Stimulated activated CD4-positive, alpha-beta T cell treated with anti-CD3 and anti-CD28 coated beads, Interleukin-2, amount 100 ng/mL, for 24 hours (primary cell): Measurements from ENCODE around the gene SNAPC4.
"Not testable (repeated sequence)": the region's sequence is repeated elsewhere in the genome, so short reads cannot be mapped to it uniquely, and the experiment has no call there.

Source experiments
- DNase-seq, 2 donors: peaks; one replicate each; pipeline ENCODE4 v3.0.0-alpha.2; 2020

Gene SNAPC4

GRCh38 chr9:136352682-136353081 is 47.3 kb downstream of the SNAPC4 start:
- no peak for DNase-seq

- DNase-seq: not testable (repeated sequence)
Observed at GRCh38 chr9:136351868-136352267, 48.1 kb downstream of the SNAPC4 start.

- DNase-seq: no peak
Observed at GRCh38 chr9:136351252-136351800, 48.6 kb downstream of the SNAPC4 start.
